IMR-90 (cell line): ENCODE data around the gene TREML2. TPM values are rescaled to one million over a fixed set of nuclear protein-coding genes. Genes with fewer than 3 reads are reported as not detected.

Source experiments
- ATAC-seq: fragments of 200-7000 bp; cut with Tn5 transposase; 2 replicates; pipeline ENCODE4 v1.9.1; 2020; ENCODE audit warnings: low read depth, mild to moderate bottlenecking, moderate library complexity
- BruUV-seq: library from RNA; stranded (reverse); fragments of 400-500 nt; replicated peaks from 2 replicates; lab custom pipeline; 2021; lab: Mats Ljungman, UMichigan
- CTCF ChIA-PET: fragments of 300-600 bp; formaldehyde crosslinking; extraction: SDS; loops from one replicate; lab custom pipeline; 2021; ENCODE audit warnings: antibody characterized with exemption; lab: Yijun Ruan, JAX
- POLR2A ChIA-PET: fragments of 300-600 bp; sonication (Branson Sonifier 250); formaldehyde crosslinking; loops from one replicate; lab custom pipeline; 2022; ENCODE audit warnings: antibody characterized with exemption; ENCODE audit not compliant: unreplicated experiment; lab: Charles Lee
- DNase-seq: peaks from one replicate; pipeline ENCODE4 v3.0.0; 2013
- H2AFZ ChIP-seq: replicated peaks from 2 replicates; pipeline ENCODE3; 2013; ENCODE audit warnings: low read length, mild to moderate bottlenecking; ENCODE audit not compliant: poor library complexity
- H2AK5ac ChIP-seq: 2 replicates; pipeline ENCODE4 v1.6.1; 2013; ENCODE audit warnings: low read depth, low read length, inconsistent platforms
- H2AK9ac ChIP-seq: replicated peaks from 2 replicates; pipeline ENCODE3; 2013; ENCODE audit warnings: mild to moderate bottlenecking, low read depth, low read length, moderate library complexity; ENCODE audit not compliant: poor library complexity
- H2BK120ac ChIP-seq: 2 replicates; pipeline ENCODE4 v1.6.1; 2013; ENCODE audit warnings: low read depth, low read length, inconsistent platforms
- H2BK15ac ChIP-seq: 3 replicates; pipeline ENCODE4 v1.6.1; 2013; ENCODE audit warnings: low read depth, low read length, inconsistent platforms
- H2BK20ac ChIP-seq: 2 replicates; pipeline ENCODE4 v1.6.1; 2013; ENCODE audit warnings: low read depth, mild to moderate bottlenecking, inconsistent platforms, low read length, moderate library complexity
- H2BK5ac ChIP-seq: 2 replicates; pipeline ENCODE4 v1.6.1; 2013; ENCODE audit warnings: mild to moderate bottlenecking, low read depth, low read length, inconsistent platforms; ENCODE audit not compliant: poor library complexity, severe bottlenecking
- H3K14ac ChIP-seq: replicated peaks from 2 replicates; pipeline ENCODE4 v1.6.1; 2013; ENCODE audit warnings: low read depth, low read length, inconsistent platforms
- H3K18ac ChIP-seq: 2 replicates; pipeline ENCODE4 v1.6.1; 2013; ENCODE audit warnings: low read depth, low read length, control low read depth
- H3K23ac ChIP-seq: 2 replicates; pipeline ENCODE4 v1.6.1; 2013; ENCODE audit warnings: low read depth, low read length, inconsistent platforms
- H3K27ac ChIP-seq: 2 replicates; pipeline ENCODE4 v1.5.1; 2013; ENCODE audit warnings: mild to moderate bottlenecking, control low read depth, low read length; ENCODE audit not compliant: insufficient read depth
- H3K27me3 ChIP-seq: 2 replicates; pipeline ENCODE4 v1.6.1; 2013; ENCODE audit warnings: low read length; ENCODE audit not compliant: control insufficient read depth, insufficient read depth
- H3K36me3 ChIP-seq: 2 replicates; pipeline ENCODE4 v1.6.1; 2013; ENCODE audit warnings: low read length, mixed read lengths; ENCODE audit not compliant: control insufficient read depth, insufficient read depth
- H3K4ac ChIP-seq: 2 replicates; pipeline ENCODE4 v1.6.1; 2013; ENCODE audit warnings: low read depth, low read length, inconsistent platforms
- H3K4me1 ChIP-seq: 2 replicates; pipeline ENCODE4 v1.6.1; 2013; ENCODE audit warnings: low read length, mixed read lengths; ENCODE audit not compliant: control insufficient read depth, insufficient read depth
- H3K4me2 ChIP-seq: 2 replicates; pipeline ENCODE4 v1.6.1; 2013; ENCODE audit warnings: low read depth, mild to moderate bottlenecking, control low read depth, low read length, moderate library complexity
- H3K4me3 ChIP-seq: 2 replicates; pipeline ENCODE4 v1.5.1; 2013; ENCODE audit warnings: low read depth, mild to moderate bottlenecking, control low read depth, low read length, moderate library complexity; ENCODE audit not compliant: insufficient read depth
- H3K56ac ChIP-seq: 2 replicates; pipeline ENCODE4 v1.6.1; 2013; ENCODE audit warnings: low read length, inconsistent platforms; ENCODE audit not compliant: insufficient read depth; ENCODE audit errors: extremely low read depth
- H3K79me1 ChIP-seq, 2 experiments: 2 replicates each; pipeline ENCODE4 v1.6.1; 2013; ENCODE audit warnings: low read length in 2 of 2, inconsistent platforms in 1 of 2, low read depth in 1 of 2
- H3K9ac ChIP-seq: 2 replicates; pipeline ENCODE4 v1.6.1; 2013; ENCODE audit warnings: low read depth, low read length, control low read depth
- H3K9me1 ChIP-seq: 2 replicates; pipeline ENCODE4 v1.6.1; 2013; ENCODE audit warnings: low read length, inconsistent platforms; ENCODE audit not compliant: insufficient read depth
- H3K9me3 ChIP-seq: 2 replicates; pipeline ENCODE4 v1.6.1; 2013; ENCODE audit warnings: low read length; ENCODE audit not compliant: control insufficient read depth, insufficient read depth
- H4K20me1 ChIP-seq: 2 replicates; pipeline ENCODE4 v1.6.1; 2013; ENCODE audit warnings: low read length, inconsistent platforms; ENCODE audit not compliant: insufficient read depth
- H4K5ac ChIP-seq: 2 replicates; pipeline ENCODE4 v1.6.1; 2013; ENCODE audit warnings: mild to moderate bottlenecking, low read depth, low read length, control low read depth
- H4K8ac ChIP-seq, 2 experiments: 2 replicates each; pipeline ENCODE4 v1.6.1; 2013; ENCODE audit warnings: low read depth in 2 of 2, low read length in 2 of 2, control low read depth in 1 of 2, inconsistent platforms in 1 of 2
- H4K91ac ChIP-seq: 2 replicates; pipeline ENCODE4 v1.6.1; 2013; ENCODE audit warnings: low read depth, low read length, inconsistent platforms; ENCODE audit not compliant: insufficient read depth
- BHLHE40 ChIP-seq: fragments of 150-350 bp; IDR thresholded peaks from 2 replicates; pipeline ENCODE4 v1.6.1; 2016; ENCODE audit warnings: mild to moderate bottlenecking, low read depth, low read length
- CEBPB ChIP-seq: IDR thresholded peaks from 2 replicates; pipeline ENCODE4 v1.6.1; 2012; ENCODE audit warnings: low read depth, low read length, improper control_type of control experiment
- CHD1 ChIP-seq: IDR thresholded peaks from 2 replicates; pipeline ENCODE4 v1.6.1; 2012; ENCODE audit warnings: low read depth, low read length, improper control_type of control experiment
- CTCF ChIP-seq: conservative IDR thresholded peaks from 2 replicates; pipeline ENCODE4 v1.5.1; 2012; ENCODE audit warnings: mild to moderate bottlenecking, low read depth, low read length, improper control_type of control experiment
- ELK1 ChIP-seq: fragments of 150-350 bp; IDR thresholded peaks from 2 replicates; pipeline ENCODE4 v1.6.1; 2016; ENCODE audit warnings: low read depth, mild to moderate bottlenecking, low read length, moderate library complexity, borderline replicate concordance
- FOS ChIP-seq: fragments of 150-350 bp; IDR thresholded peaks from 2 replicates; pipeline ENCODE4 v1.6.1; 2016; ENCODE audit warnings: low read depth, low read length
- MAFK ChIP-seq: IDR thresholded peaks from 2 replicates; pipeline ENCODE4 v1.6.1; 2012; ENCODE audit warnings: low read depth, low read length, improper control_type of control experiment
- MAZ ChIP-seq: IDR thresholded peaks from 2 replicates; pipeline ENCODE4 v1.6.1; 2012; ENCODE audit warnings: low read depth, mild to moderate bottlenecking, low read length, improper control_type of control experiment, moderate library complexity, borderline replicate concordance
- MXI1 ChIP-seq: IDR thresholded peaks from 2 replicates; pipeline ENCODE4 v1.6.1; 2012; ENCODE audit warnings: low read depth, mild to moderate bottlenecking, low read length, moderate library complexity, borderline replicate concordance
- NFE2L2 ChIP-seq: fragments of 150-350 bp; IDR thresholded peaks from 2 replicates; pipeline ENCODE4 v1.6.1; 2016; ENCODE audit warnings: low read depth, mild to moderate bottlenecking, low read length
- RAD21 ChIP-seq: IDR thresholded peaks from 2 replicates; pipeline ENCODE4 v1.6.1; 2012; ENCODE audit warnings: low read length, improper control_type of control experiment
- RCOR1 ChIP-seq: IDR thresholded peaks from 2 replicates; pipeline ENCODE4 v1.6.1; 2012; ENCODE audit warnings: mild to moderate bottlenecking, low read length, improper control_type of control experiment; ENCODE audit not compliant: insufficient replicate concordance
- SMC3 ChIP-seq: fragments of 150-350 bp; IDR thresholded peaks from 2 replicates; pipeline ENCODE4 v1.6.1; 2016; ENCODE audit warnings: low read depth, mild to moderate bottlenecking, antibody characterized with exemption, low read length, moderate library complexity
- WGBS, 2 experiments: methylation state at CpG; one replicate each; pipeline versions ENCODE4 v1.1.5 to v1.1.7; 2013; ENCODE audit warnings: missing lambda C conversion rate in 2 of 2; ENCODE audit not compliant: insufficient read length in 1 of 2; ENCODE audit errors: extremely low coverage in 2 of 2; 5-methylcytosine and 5-hydroxymethylcytosine counted together
- dilution Hi-C: fragments of 300-500 bp; cut with HindIII; formaldehyde crosslinking; loops from one replicate; pipeline ENCODE4 v1.14.3; 2018; ENCODE audit warnings: low sequenced_read_pairs; ENCODE audit not compliant: unreplicated experiment
- in situ Hi-C: fragments of 300-500 bp; cut with MboI; formaldehyde crosslinking; loops from 3 replicates; pipeline ENCODE4 v1.14.3; 2019; ENCODE audit warnings: low sequenced_read_pairs, inconsistent platforms, mixed read lengths
- intact Hi-C: fragments of 100-400 bp; cut with micrococcal nuclease; formaldehyde crosslinking; loops from 2 replicates; pipeline ENCODE4 v1.10.0; 2022
- polyA plus RNA-seq, 3 experiments: library from polyadenylated mRNA; depleted of rRNA; stranded (reverse); fragments of >200 nt; gene quantifications; 2 replicates each; pipeline ENCODE4 v1.2.3, GENCODE V29; 2012; ENCODE audit warnings: low replicate concordance in 1 of 3
- total RNA-seq: library from RNA; depleted of rRNA; stranded (reverse); fragments of >200 nt; gene quantifications from 2 replicates; pipeline ENCODE4 v1.2.3, GENCODE V29; 2012

TREML2 gene
- total and polyA plus RNA-seq, 2 of the 4 experiments (the other 2 are of a cell fraction) = not detected

- Histone ChIP-seq H4K5ac (no peak overlapping the region), H3K4ac (no peak overlapping the region), H4K91ac (no peak overlapping the region), H3K56ac (no peak overlapping the region), H2BK15ac (no peak overlapping the region), H3K27me3 (peaks cover 5% of the 10 kb centered on the region), H4K20me1 (no peaks in the 10 kb centered on the region), H2BK120ac (no peak overlapping the region), H3K79me1 (no peaks in the 10 kb centered on the region), H2AFZ (no peak overlapping the region), H2AK5ac (no peak overlapping the region), H2AK9ac (no peak overlapping the region), H3K27ac (no peak overlapping the region), H3K18ac (no peak overlapping the region), H2BK20ac (no peak overlapping the region), H3K4me1 (no peaks in the 10 kb centered on the region), H3K9me3 (no peaks in the 10 kb centered on the region), H2BK5ac (no peak overlapping the region), H3K9ac (no peak overlapping the region), H3K4me2 (no peak overlapping the region), H4K8ac (no peak overlapping the region), H3K9me1 (no peaks in the 10 kb centered on the region), H3K36me3 (no peaks in the 10 kb centered on the region), H3K14ac (no peak overlapping the region), H3K4me3 (no peak overlapping the region), H3K23ac (no peak overlapping the region)
- TF ChIP-seq MAZ (no peak), RAD21 (no peak), BHLHE40 (no peak), MAFK (no peak), MXI1 (no peak), NFE2L2 (no peak), FOS (no peak), CHD1 (no peak), SMC3 (no peak), CEBPB (no peak), CTCF (no peak), RCOR1 (no peak), ELK1 (no peak)
- dilution Hi-C loops = no loop called here
- WGBS, 2 experiments = no CpG with 5 or more reads among the region's 2 CpGs
- in situ Hi-C loops = no loop called here
- no TSS peak for BruUV-seq
- intact Hi-C loops = no loop called here
- ChIA-PET CTCF (no interaction called here), POLR2A (no interaction called here)
- ATAC-seq = no peak
- no peak for DNase-seq
Measured at GRCh38 chr6:41177695-41178094, 23.3 kb downstream of the TREML2 start.
